Fibroblast of villous mesenchyme (primary cell): ENCODE data around the gene AKAP14. TPM values are rescaled to one million over a fixed set of nuclear protein-coding genes. Genes with fewer than 3 reads are reported as not detected.
A peak's percentile ranks its signal among the peaks of the same experiment; 100 is the strongest.

Experiments used
- DNase-seq: peaks from one replicate; pipeline ENCODE4 v3.0.0-alpha.2; 2010; ENCODE audit warnings: low read depth
- H3K4me3 ChIP-seq: 2 replicates; pipeline ENCODE4 v1.5.1; 2011; ENCODE audit warnings: low read depth, mild to moderate bottlenecking, low read length
- total RNA-seq: library from RNA; depleted of rRNA; stranded (reverse); fragments of >200 nt; gene quantifications from 2 replicates; pipeline ENCODE4 v1.2.3, GENCODE V29; 2012
- TF ChIP-seq, protein P1 (sequence below): IDR thresholded peaks from 2 replicates; pipeline ENCODE4 v1.5.1; 2012; ENCODE audit warnings: low read depth, mild to moderate bottlenecking, low read length; ENCODE audit not compliant: insufficient read depth

Gene AKAP14
- not detected in 2 replicates for total RNA-seq

DNA sequence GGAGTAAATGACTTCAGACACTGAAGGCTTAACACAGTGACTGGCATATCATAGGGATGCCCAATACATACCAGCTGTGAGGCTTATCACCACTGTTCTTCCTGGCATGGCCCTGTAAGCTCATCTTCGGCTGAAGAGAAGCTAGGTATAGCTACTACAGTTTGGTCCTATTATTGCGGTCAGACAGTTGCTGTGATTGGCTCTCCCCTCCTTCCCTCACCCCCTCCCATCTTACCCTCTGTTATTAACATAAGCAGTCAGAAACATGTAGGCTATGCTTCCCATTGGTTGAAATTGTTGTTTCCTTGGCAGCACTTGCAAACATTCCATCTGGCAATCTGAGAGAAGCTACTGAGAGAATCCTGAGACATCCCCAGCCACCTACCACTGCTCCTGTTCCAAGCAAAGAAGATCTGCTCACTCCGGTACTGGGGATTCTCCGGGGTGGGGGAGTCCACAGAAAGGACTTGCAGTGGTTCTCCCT lies at the start of gene AKAP14:
Gene AKAP14, plus strand, starts transcription at position 51 of the 484 bp plus-strand sequence. CDS start 7,331 bp downstream, outside the sequence.
- no peak within 1 kb of the TSS for H3K4me3 ChIP-seq
- TF ChIP-seq, protein P1, sequence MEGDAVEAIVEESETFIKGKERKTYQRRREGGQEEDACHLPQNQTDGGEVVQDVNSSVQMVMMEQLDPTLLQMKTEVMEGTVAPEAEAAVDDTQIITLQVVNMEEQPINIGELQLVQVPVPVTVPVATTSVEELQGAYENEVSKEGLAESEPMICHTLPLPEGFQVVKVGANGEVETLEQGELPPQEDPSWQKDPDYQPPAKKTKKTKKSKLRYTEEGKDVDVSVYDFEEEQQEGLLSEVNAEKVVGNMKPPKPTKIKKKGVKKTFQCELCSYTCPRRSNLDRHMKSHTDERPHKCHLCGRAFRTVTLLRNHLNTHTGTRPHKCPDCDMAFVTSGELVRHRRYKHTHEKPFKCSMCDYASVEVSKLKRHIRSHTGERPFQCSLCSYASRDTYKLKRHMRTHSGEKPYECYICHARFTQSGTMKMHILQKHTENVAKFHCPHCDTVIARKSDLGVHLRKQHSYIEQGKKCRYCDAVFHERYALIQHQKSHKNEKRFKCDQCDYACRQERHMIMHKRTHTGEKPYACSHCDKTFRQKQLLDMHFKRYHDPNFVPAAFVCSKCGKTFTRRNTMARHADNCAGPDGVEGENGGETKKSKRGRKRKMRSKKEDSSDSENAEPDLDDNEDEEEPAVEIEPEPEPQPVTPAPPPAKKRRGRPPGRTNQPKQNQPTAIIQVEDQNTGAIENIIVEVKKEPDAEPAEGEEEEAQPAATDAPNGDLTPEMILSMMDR: no peak
- no peak for DNase-seq

DNA sequence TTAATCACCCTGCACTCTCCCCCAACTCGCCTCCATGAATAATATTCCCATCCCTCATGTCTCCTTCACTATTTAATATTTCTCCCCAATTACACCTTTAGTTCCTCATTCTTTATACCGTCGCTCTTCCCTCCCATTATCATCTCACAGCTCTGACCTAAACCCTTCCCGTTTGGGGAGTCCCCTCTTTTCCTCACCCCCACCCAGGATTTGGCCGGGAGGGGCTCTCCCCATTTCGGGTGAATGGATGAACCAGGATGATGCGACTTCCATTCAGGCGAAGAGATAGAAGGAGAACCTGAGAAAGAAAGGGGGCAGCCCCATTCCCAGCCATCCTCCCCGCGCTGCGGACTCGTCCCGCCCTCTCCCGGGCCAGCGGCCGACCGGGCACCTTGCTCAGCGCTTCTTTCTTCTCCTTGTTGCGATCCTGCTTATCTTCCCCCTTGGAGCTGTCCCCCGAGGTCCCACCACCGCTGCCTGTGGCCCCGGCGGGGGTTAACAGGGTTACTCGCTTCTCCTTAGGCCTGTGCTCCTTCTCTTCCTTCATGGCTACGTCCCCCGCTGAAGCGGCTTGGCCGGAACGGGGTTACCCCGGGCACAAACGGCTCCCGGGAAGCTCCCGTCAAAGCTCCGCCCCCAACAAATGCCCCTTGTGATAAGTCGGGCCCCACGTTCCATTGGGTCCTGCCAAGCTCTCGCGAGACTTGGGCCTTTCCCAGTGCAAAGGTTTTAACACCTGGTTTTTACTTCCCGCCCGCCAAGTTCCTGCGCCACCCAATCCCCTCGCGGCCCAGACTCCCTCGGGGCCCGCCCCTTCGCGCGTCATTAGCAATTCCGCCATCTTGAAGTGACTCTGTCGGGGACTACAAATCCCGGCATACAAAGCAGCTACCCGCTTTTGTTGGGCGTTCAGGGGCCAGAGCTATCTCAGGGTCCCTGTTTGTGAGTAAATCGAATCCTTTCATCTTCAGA lies 43.0 kb upstream of the AKAP14 start, which contains the start of gene UPF3B:
Gene UPF3B, minus strand, starts transcription at position 582 of the 972 bp plus-strand sequence. Its CDS starts 35 bp downstream, at position 547.
- DNase-seq: peak; percentile 99
- peak within 1 kb of the TSS; percentile 80 for H3K4me3 ChIP-seq
- TF ChIP-seq, protein P1: no peak

DNA sequence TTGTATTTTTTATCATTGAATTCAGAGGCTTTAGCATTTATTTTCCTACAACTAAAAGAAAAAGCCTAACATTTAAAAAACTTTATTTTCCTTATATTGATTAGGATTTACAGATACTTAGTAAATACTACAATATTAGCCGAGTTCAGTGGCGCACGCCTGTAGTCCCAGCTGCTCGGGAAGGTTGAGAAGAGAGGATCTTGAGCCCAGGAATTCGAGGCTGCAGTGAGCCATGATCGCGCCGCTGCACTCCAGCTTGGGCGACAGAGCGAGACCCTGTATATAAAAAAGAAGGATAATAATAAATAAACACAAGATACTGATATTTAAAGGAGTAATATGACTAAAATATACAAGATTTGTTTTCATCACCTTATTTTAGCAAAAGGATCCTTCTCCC lies 42.2 kb upstream of the AKAP14 start:
- DNase-seq: no peak

DNA sequence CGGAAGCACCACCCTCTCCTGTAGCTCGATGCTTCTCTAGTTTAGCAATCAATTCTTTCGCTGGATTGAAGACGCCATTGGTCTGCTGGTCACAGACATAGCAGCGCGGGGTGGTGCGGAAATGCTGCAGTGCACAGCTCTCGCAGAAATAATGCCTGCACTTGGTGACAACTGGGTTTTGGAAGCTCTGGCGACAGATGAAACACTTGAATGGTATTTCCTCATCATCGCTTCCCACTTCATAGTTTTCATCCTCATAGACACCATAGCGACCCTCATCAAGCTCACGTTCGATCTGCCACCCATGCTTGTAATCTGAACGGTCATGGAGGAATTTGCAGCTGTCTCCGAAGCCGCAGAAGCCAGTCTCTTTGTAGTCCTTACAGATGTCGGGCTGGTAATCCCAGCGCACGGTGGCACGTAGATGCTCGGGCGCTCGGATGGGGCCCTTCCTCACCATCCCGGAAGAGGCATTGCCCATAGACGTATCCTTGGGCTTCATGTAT lies 25.0 kb upstream of the AKAP14 start:
- peak; percentile 31 for DNase-seq
- TF ChIP-seq, protein P1: no peak
- peak overlapping the region; percentile 81 for H3K4me3 ChIP-seq

More for the DNA sequence above, 42.2 kb upstream of the AKAP14 start:
- TF ChIP-seq, protein P1: no peak
- peak overlapping the region; percentile 42 for H3K4me3 ChIP-seq

DNA sequence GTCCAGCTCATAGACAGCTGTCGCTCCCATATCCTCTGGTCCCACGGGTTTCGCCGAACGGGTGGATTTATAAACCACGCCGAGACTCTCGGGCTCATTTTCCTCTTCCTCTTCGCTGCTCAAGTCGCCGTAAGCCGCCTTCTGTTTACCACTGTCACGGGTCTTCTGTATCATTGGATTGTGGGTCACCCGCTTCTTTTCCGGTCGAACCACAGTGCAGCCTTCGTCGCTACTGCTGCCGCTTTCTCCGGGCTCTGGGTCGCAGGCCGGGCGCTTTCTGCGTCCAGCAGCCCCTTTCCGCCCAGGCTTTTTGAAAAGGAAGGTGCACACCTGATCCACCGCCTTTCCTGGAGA lies 24.5 kb upstream of the AKAP14 start:
- TF ChIP-seq, protein P1: no peak
- no peak for DNase-seq
- H3K4me3 ChIP-seq: peak overlapping the region; percentile 81

DNA sequence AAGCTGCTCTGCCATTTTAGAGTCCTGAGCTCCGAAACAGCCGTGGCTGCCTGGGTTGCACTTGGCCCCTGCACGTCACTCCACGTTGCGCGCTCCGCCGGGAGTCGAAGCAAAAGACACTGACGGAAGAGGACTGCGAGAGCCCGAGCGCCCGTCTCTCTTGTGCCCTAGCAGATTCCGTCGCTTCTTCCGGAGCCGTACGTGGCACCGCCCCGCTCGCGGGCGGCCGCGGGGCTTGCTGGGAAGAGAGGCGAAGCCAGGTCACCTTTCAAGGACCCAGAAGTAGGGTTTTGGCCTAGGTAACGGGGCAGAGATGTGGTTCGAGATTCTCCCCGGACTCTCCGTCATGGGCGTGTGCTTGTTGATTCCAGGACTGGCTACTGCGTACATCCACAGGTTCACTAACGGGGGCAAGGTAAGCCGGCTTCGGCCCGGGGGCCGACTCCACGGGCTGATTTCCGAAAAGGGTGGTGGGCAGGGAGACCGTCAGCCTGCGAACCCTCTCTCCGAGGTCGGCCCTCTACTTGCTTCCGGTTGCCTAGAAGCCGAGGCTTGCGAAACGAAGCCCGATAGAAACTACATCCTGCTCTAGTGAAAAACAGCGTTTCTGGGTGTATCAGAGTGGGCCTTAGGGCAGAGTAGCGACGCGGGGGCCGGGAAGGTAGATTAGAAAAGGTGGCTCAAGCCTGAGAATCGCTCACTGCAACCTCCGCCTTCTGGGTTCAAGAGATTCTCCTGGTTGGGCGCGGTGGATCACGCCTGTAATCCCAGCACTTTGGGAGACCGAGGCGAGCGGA lies 23.9 kb upstream of the AKAP14 start, which contains the start of the genes NDUFA1 and RNF113A:
Gene NDUFA1, plus strand, starts transcription at position 234 of the 797 bp plus-strand sequence. Its CDS starts 80 bp downstream, at position 314.
Gene RNF113A, minus strand, starts transcription at position 135 of the 797 bp plus-strand sequence. Its CDS starts 120 bp downstream, at position 15.
- peak; percentile 88 for DNase-seq
- H3K4me3 ChIP-seq: peak within 1 kb of the TSS; percentile 81
- TF ChIP-seq, protein P1: no peak
